Parathyroid adenoma (tissue), 2 donors: ENCODE results near the gene C11orf24.
A peak's percentile ranks its signal among the peaks of the same experiment; 100 is the strongest.

Source experiments
- H2AFZ ChIP-seq: fragments of 300-600 bp; sonication (generic); one replicate; pipeline ENCODE4 v1.7.0; 2017; ENCODE audit warnings: antibody characterized with exemption, mild to moderate bottlenecking
- H3K27ac ChIP-seq: fragments of 300-600 bp; sonication (generic); one replicate; pipeline ENCODE4 v1.7.0; 2017
- H3K27me3 ChIP-seq: fragments of 300-600 bp; sonication (generic); one replicate; pipeline ENCODE4 v1.7.0; 2017; ENCODE audit warnings: low read length; ENCODE audit not compliant: control insufficient read depth, insufficient read depth
- H3K36me3 ChIP-seq: fragments of 300-600 bp; sonication (generic); one replicate; pipeline ENCODE4 v1.7.0; 2017; ENCODE audit warnings: low read length; ENCODE audit not compliant: control insufficient read depth, insufficient read depth
- H3K4me1 ChIP-seq: fragments of 300-600 bp; sonication (generic); one replicate; pipeline ENCODE4 v1.7.0; 2017; ENCODE audit warnings: control low read depth
- H3K4me2 ChIP-seq: fragments of 300-600 bp; sonication (generic); one replicate; pipeline ENCODE4 v1.7.0; 2017; ENCODE audit warnings: low read length
- H3K4me3 ChIP-seq: fragments of 300-600 bp; sonication (generic); one replicate; pipeline ENCODE4 v1.7.0; 2017; ENCODE audit warnings: low read depth, low read length
- H3K79me2 ChIP-seq: fragments of 300-600 bp; sonication (generic); one replicate; pipeline ENCODE4 v1.7.0; 2017; ENCODE audit warnings: control low read depth
- H3K9ac ChIP-seq: fragments of 300-600 bp; sonication (generic); one replicate; pipeline ENCODE4 v1.7.0; 2017; ENCODE audit warnings: mild to moderate bottlenecking
- H3K9me3 ChIP-seq: fragments of 300-600 bp; sonication (generic); one replicate; pipeline ENCODE4 v1.7.0; 2017; ENCODE audit warnings: low read length; ENCODE audit not compliant: control insufficient read depth
- CTCF ChIP-seq: fragments of 300-600 bp; sonication (generic); IDR thresholded peaks from one replicate; pipeline ENCODE4 v1.7.0; 2017; ENCODE audit warnings: antibody characterized with exemption, mild to moderate bottlenecking
- donor health status: primary hyperparathyroidism.

C11orf24 gene

GRCh38 chr11:68211546-68211945 is 60.2 kb downstream of the C11orf24 start:
- H3K4me1 ChIP-seq = peaks cover 5% of the 10 kb centered on the region
- peaks cover 24% of the 10 kb centered on the region for H3K79me2 ChIP-seq
- H3K4me2 ChIP-seq = peak overlapping the region; percentile 65
- no peak for TF ChIP-seq CTCF
- H3K27me3 ChIP-seq = no peaks in the 10 kb centered on the region
- peak overlapping the region; percentile 77 for H3K4me3 ChIP-seq
- H3K9me3 ChIP-seq = no peaks in the 10 kb centered on the region
- no peak overlapping the region for H3K9ac ChIP-seq
- H3K27ac ChIP-seq = no peak overlapping the region
- H2AFZ ChIP-seq = no peak overlapping the region
- H3K36me3 ChIP-seq = no peaks in the 10 kb centered on the region
